Fibroblast of lung (primary cell): Measurements from ENCODE around the gene NSRP1.

Source experiments
- EZH2 ChIP-seq: IDR thresholded peaks from 2 replicates; pipeline ENCODE4 v1.5.1; 2012; ENCODE audit warnings: low read length, control low read depth, mild to moderate bottlenecking; ENCODE audit errors: missing control alignments
- TF ChIP-seq, protein P1 (sequence below), 2 donors: IDR thresholded peaks in 1 of 2; conservative IDR thresholded peaks in 1 of 2; 1 replicate in 1 of 2; 2 replicates in 1 of 2; pipeline ENCODE4 v1.5.1; 2011 to 2012; ENCODE audit warnings: low read length in 2 of 2, control low read depth in 1 of 2, inconsistent platforms in 1 of 2, low read depth in 1 of 2, mild to moderate bottlenecking in 1 of 2

DNA sequence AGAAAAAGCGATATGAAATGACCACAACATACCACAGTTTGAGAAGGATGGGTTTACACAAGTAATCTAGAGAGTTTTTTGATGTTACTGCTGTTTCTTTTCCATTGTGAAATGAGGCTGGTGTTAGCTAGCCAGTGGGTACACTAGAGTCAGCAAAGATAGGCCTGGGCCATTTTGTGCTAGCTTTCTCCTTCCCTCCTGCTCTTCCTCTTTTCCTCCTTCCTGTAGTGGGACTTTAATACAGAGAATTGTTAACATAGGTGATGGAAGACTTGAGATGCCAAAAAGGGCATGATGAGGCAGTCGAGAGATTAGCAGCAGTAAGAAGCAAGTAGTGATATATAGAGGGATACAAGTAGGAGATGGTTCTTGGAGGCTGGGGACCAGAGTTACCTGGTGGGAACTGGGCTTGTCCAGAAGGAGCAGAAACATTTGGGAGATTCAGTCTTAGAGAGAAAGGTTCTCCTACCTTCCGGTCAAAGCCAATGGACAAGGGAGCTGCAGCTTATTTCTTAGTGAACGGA lies 7.7 kb downstream of the NSRP1 start:
- TF ChIP-seq, protein P1, sequence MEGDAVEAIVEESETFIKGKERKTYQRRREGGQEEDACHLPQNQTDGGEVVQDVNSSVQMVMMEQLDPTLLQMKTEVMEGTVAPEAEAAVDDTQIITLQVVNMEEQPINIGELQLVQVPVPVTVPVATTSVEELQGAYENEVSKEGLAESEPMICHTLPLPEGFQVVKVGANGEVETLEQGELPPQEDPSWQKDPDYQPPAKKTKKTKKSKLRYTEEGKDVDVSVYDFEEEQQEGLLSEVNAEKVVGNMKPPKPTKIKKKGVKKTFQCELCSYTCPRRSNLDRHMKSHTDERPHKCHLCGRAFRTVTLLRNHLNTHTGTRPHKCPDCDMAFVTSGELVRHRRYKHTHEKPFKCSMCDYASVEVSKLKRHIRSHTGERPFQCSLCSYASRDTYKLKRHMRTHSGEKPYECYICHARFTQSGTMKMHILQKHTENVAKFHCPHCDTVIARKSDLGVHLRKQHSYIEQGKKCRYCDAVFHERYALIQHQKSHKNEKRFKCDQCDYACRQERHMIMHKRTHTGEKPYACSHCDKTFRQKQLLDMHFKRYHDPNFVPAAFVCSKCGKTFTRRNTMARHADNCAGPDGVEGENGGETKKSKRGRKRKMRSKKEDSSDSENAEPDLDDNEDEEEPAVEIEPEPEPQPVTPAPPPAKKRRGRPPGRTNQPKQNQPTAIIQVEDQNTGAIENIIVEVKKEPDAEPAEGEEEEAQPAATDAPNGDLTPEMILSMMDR (conservative IDR thresholded peaks at IDR 0.05 in 1 of 2, IDR thresholded peaks at IDR 0.05 in 1 of 2; ENCODE audit: low read depth in 1 of 2, low read length in 2 of 2): no peak
- TF ChIP-seq EZH2: no peak
